Measurements from ENCODE around the gene TEAD4.
"Not testable (repeated sequence)": the region's sequence is repeated elsewhere in the genome, so short reads cannot be mapped to it uniquely, and the experiment has no call there.

Gene TEAD4

DNA sequence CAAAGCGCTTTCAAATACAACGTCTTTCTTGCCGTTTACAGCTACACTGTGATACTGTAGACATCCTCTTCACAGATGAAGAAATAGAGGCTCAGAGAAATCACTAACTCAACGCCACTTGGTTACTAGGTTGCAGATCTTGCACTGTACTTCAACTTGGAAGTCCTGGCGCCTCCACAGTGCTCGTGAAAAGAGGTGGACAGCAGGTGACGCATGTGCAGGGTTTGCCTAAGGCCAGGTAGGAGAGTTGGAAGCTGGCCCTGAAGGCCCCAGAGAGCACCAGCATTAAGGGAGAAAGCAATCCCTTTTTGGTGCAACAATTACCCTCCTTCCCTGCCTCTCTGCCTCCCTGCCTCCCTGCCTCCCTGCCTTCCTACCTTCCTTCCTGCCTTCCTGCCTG, 95.2 kb downstream of the TEAD4 start:
- DNase-seq = no peak

DNA sequence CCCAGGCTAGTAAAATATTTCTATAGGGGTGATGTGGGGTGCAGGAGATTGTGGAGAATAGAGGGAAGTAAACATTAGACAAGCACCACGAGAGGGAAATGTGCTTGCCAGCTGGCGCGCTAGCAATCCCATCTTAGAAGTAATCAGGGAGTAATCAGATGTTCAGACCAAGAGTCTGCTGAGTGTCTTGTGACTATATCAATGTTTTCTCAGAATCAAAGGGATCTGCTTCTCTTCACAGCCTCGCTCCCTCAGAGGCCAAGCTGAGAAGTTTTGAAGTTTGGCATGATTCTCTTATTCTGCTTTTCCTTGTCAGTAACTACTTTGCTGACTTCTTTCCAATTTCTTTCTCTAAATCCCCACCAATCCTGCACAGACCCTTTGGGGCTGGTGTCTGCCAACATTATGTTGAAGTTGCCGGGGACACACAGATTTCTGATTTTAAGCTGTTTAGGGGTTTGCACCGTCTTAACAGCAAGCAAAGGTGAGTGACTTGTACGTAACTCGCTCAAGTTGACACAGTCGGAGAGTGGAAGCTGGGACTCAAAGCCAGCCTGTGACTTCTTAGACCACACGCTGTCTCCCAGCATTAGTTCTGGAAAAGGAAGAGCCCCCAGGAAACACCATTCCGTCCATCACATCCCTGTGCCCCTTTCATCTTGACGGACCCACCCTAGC, 96.0 kb downstream of the TEAD4 start:
- DNase-seq = no peak

- DNase-seq = peak; percentile 38
Observed at GRCh38 chr12:3055704-3056467, 96.7 kb downstream of the TEAD4 start.

GRCh38 chr12:3061059-3061458, 101.9 kb downstream of the TEAD4 start:
- DNase-seq = no peak

DNA sequence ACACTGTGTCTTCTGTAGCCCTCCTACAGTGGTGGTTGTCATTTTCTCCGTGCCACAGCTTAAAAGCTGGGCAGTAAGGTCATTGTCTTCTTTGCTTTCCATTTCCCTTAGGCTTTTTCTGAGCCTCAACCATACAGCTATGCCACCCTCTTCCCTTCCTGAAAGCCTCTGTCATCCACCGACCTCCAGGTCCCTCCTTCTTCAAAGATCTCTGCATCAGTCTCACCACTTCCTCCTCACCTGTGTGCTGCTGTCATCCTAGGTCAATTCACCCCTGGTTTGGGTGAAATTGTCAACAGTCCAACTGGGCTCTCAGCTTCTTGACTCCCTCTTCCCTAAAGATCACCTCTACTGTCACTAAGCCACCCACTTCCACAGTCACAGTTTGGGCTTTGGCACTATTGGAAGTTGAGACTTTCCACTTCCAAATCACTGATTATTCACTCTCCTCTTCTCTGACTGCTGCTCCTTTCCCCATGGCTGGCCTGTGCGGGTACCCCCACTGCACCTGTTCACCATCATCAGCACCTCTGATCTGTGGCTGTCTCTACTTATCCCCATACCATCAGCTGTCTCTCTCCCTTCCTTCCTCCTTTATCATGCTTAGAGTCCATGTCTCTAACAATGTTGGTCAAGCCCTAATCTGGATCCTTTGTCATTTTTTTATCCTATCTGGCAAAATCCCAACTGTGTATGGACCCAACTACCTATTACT, 102.5 kb downstream of the TEAD4 start:
- no peak for DNase-seq

GRCh38 chr12:3065300-3065699, 106.1 kb downstream of the TEAD4 start:
- no peak for DNase-seq

- not testable (repeated sequence) for DNase-seq
Observed at GRCh38 chr12:3065846-3066245, 106.6 kb downstream of the TEAD4 start.

GRCh38 chr12:3069714-3070113, 110.5 kb downstream of the TEAD4 start:
- no peak for DNase-seq

GRCh38 chr12:3071107-3071506, 111.9 kb downstream of the TEAD4 start:
- DNase-seq = no peak

- no peak for DNase-seq
Observed at GRCh38 chr12:3071710-3072109, 112.5 kb downstream of the TEAD4 start.

- DNase-seq = peak; percentile 67
Observed at GRCh38 chr12:3073438-3074250, 114.4 kb downstream of the TEAD4 start.

- no peak for DNase-seq
Observed at GRCh38 chr12:3075315-3075714, 116.1 kb downstream of the TEAD4 start.

DNA sequence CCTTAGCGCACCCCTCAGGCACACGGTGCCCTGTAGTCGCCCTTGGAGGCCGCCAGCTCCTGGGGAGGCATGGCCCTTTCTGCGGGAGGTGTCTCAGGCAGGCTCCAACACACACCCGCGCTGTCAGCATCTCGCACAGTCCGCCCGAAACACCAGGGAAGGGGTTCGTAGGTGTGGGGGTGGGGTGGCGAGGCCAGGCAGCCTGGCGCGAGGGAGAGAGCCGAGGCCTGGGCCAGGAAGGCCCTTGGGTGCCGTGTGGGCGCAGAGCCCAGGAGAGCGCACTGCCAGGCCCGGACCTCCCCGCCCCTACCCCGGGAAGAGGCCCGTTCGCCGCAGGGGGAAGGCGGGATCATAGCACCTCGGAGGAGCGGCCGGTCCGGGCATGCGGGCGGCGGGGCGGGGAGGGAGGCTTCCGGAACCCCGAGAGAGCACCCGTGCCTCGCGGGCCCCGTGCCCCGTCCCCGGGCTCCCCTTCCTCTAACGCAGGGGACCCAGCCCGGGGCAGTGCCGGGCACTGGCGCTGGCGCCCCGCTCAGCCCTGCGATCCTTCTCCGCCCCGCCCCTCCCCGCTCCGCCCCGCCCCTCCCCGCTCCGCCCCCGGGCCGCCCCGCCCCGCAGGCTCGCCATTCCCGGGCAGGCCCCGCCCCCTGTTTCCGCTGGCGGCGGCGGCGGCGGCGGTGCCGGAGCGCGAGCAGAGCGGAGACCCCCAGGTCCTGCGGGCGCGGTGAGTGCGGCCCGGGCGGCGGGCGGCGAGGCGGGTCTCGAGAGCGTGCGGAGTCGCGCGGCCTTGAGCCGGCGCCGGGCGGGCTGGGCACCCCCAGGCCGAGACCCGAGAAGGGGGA, 117.8 kb downstream of the TEAD4 start, which contains the start of gene TSPAN9:
Gene TSPAN9, plus strand, starts transcription at position 650 of the 842 bp plus-strand sequence. CDS start 123,815 bp downstream, outside the sequence.
- DNase-seq = peak; percentile 30

- DNase-seq = no peak
Observed at GRCh38 chr12:3077572-3078081, 118.4 kb downstream of the TEAD4 start.

DNA sequence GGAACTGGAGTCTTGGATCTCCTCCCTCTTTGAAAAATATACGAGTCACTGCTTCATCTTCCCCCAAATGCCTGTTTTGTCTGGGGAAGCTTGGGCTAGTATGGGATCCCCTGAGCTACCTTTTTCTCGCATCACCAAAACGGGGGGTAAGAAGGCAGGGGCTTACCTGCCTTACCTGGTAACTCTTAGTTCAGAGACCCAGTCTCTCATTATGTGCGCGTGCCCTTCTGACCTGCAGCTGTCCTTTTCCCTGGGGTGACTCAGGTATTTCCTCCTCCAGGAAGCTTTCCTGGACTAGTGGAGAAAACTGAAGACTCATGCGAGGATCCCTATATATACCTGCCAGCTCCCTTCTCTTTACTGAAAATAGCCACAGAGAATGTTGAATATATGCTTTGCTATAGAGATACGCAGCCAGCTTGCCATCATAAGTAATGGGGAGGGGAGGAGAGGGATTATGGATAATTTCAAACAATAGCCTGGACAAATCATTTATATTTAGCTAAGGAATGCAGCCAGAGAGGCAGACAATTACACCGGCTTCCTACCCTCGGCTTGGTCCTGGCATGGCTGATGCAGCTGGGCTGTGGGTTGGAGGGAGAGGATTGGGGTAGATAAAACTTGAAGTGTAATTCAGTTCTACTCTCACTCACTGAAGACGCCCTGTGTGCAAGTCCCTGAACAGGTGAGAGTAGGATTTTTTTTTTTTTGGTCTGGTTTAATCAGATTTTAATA, 119.1 kb downstream of the TEAD4 start:
- DNase-seq = no peak

DNA sequence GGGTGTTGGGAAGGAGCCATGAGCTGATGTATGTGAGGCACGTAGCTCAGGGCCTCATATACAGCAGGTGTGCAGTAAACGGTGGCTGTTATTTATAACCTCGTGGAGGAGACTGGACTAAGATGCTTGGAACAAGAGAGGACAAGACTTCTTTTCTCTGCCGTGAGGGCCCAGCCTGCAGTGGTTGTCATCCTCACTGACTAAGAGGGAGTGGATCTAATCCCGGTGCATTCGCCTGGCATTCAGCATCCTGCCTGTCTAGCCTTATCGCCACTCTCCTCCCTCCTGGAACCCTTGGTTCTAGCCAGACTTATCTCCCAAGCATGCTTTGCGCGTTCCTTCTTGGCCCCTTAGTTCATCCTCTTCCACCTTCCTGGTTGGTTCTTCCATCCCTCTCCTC, 121.9 kb downstream of the TEAD4 start:
- no peak for DNase-seq

DNA sequence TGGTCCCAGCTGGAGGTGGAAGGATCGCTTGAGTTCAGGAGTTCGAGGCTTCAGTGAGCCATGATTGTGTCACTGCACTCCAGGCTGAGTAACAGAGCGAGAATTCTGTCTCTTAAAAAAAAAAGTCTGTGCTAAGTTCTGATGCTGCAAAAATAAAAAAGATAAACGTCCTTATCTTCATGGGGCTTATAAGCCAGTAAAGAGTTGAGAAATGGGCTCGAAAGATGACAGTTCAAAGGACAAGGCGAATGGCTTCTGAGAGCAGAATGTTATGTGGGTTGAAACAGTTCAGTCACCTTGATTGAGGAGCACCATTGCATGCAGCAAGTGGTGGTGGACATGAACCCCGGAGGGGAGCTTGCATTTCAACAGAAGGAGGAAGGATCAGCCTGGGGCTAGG, 122.7 kb downstream of the TEAD4 start:
- DNase-seq = no peak

DNA sequence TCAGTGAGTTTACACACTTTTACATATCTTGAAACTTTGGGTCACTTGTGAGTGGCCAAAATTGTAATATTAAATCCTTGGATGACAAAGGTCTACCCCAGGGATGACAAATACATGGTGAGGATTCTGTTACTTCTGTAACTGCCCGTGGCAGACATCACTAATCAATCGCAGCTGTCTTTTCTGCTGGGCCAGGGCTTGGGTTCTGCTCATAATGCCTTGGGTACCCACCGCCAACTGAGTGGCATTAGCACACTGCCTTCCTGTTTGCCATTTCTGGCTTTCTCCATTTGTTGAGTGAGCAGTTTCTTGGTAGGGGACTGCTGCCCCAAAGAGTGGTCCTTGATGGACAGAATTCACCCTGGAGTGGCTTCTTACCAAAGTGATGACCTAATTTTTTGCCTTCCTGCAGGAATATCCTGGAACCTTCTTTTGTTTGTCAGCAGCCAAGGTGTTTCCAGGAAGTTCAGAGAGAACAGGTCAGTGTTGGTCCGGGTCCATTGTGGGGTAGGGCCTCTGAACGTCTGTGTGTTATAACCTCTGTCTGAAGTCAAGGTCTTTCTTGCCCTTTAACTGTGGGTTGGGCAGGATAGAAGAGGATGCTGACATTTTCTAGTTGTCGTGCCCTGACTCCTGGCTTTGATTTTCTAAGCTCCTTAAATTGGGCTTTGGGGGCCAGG, 124.2 kb downstream of the TEAD4 start:
- DNase-seq = no peak

DNA sequence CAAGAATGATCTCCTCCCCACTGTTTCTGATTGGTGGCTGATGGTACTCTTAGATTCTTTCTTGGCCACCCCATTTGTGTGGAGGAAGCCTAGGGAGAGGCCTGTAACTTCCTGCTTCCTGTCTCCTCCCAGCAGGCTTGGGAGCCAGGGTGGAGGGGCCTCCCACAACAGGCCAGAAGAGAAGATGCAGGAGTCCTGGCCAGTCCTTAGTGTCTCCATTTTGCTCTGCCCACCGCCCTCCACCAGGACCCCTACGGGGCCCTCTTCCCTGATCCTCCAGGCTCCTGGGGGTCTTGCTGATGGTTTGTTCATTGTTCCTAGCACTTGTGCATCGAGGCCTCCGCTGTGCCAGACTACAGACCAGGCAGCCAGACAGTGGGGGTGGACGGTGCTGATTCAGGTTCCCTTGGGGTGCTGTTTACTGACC, 124.7 kb downstream of the TEAD4 start:
- DNase-seq = no peak

DNA sequence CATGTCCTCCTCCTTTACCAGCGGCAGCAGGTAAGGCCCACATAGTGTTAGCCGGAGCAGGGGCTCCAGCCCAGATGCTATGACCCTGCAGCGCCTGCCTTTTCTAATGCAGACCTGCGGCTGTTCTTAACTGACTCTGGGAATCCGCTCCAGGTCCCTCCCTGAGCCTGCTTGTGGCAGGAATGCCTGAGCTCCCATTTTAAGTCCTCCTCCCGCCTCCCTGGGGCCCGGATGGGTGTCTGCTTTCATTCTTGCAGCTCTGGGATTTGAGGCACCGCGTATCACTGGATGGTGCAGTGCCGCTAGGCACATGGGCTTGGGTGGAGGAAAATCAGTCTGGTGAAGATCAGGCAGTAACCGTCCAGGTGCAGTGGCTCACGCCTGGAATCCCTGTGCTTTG, 125.5 kb downstream of the TEAD4 start:
- DNase-seq = no peak

Measured in NCI-H1092 (cell line).